OCI-LY7 (cell line): ENCODE results near the gene STIP1. TPM values are rescaled to one million over a fixed set of nuclear protein-coding genes. Genes with fewer than 3 reads are reported as not detected.

Source experiments
- BruUV-seq: library from RNA; stranded (reverse); fragments of 400-500 nt; replicated peaks from 2 replicates; lab custom pipeline; 2021; lab: Mats Ljungman, UMichigan
- CTCF ChIA-PET: fragments of 300-600 bp; sonication (Branson Sonifier 250); formaldehyde crosslinking; loops from one replicate; lab custom pipeline; 2022; ENCODE audit warnings: antibody characterized with exemption; ENCODE audit not compliant: unreplicated experiment; lab: Charles Lee
- POLR2A ChIA-PET: fragments of 300-600 bp; sonication (Branson Sonifier 250); formaldehyde crosslinking; loops from one replicate; lab custom pipeline; 2022; ENCODE audit warnings: antibody characterized with exemption; lab: Charles Lee
- DNase-seq: peaks from one replicate; pipeline ENCODE4 v3.0.0-alpha.2; 2015; ENCODE audit warnings: low spot score
- H2AFZ ChIP-seq: fragments of 200-600 bp; sonication (generic), shearing (Covaris generic); 2 replicates; pipeline ENCODE4 v1.6.1; 2014; ENCODE audit warnings: mild to moderate bottlenecking, antibody characterized with exemption, low read length, moderate library complexity
- H3K27ac ChIP-seq: fragments of 200-600 bp; sonication (generic); 2 replicates; pipeline ENCODE4 v1.5.1; 2014; ENCODE audit warnings: mixed run types, low read depth, mild to moderate bottlenecking, moderate library complexity, low read length, inconsistent platforms; ENCODE audit not compliant: poor library complexity, severe bottlenecking
- H3K36me3 ChIP-seq: fragments of 200-600 bp; sonication (generic); 2 replicates; pipeline ENCODE4 v1.6.1; 2014; ENCODE audit warnings: mild to moderate bottlenecking, antibody characterized with exemption, low read length, moderate library complexity, mixed read lengths; ENCODE audit not compliant: insufficient read depth
- H3K4me1 ChIP-seq: fragments of 200-600 bp; sonication (generic); 2 replicates; pipeline ENCODE4 v1.5.1; 2014; ENCODE audit warnings: mild to moderate bottlenecking, low read length; ENCODE audit not compliant: insufficient read depth, poor library complexity, severe bottlenecking
- H3K4me2 ChIP-seq: fragments of 200-600 bp; sonication (generic); 2 replicates; pipeline ENCODE4 v1.6.1; 2014; ENCODE audit warnings: mild to moderate bottlenecking, low read length
- H3K4me3 ChIP-seq: fragments of 200-600 bp; sonication (generic); 2 replicates; pipeline ENCODE4 v1.5.1; 2014; ENCODE audit warnings: mild to moderate bottlenecking, low read depth, low read length; ENCODE audit not compliant: poor library complexity, severe bottlenecking
- H3K79me2 ChIP-seq: fragments of 200-600 bp; sonication (generic); 2 replicates; pipeline ENCODE4 v1.6.1; 2016; ENCODE audit warnings: low read depth, mild to moderate bottlenecking, low read length, moderate library complexity, mixed read lengths; ENCODE audit not compliant: insufficient read depth
- H3K9me2 ChIP-seq: fragments of 200-600 bp; sonication (generic); 2 replicates; pipeline ENCODE4 v1.6.1; 2016; ENCODE audit warnings: mild to moderate bottlenecking, low read length, mixed read lengths; ENCODE audit not compliant: insufficient read depth
- H3K9me3 ChIP-seq: fragments of 200-600 bp; sonication (generic); 2 replicates; pipeline ENCODE4 v1.6.1; 2014; ENCODE audit warnings: mild to moderate bottlenecking, mixed run types, low read length, mixed read lengths
- H4K20me1 ChIP-seq: fragments of 200-600 bp; sonication (generic); 2 replicates; pipeline ENCODE4 v1.6.1; 2014; ENCODE audit warnings: mild to moderate bottlenecking, antibody characterized with exemption, low read length, moderate library complexity, mixed read lengths; ENCODE audit not compliant: insufficient read depth
- EZH2phosphoT487 ChIP-seq: fragments of 200-600 bp; sonication (generic); IDR thresholded peaks from 2 replicates; pipeline ENCODE4 v1.6.1; 2018; ENCODE audit warnings: low read depth, borderline replicate concordance, mild to moderate bottlenecking, mixed run types, antibody characterized with exemption, low read length, moderate library complexity, mixed read lengths
- intact Hi-C: fragments of 100-400 bp; cut with micrococcal nuclease; formaldehyde crosslinking; loops from one replicate; pipeline ENCODE4 v1.10.0; 2022; ENCODE audit not compliant: unreplicated experiment
- total RNA-seq, 2 experiments: library from RNA; depleted of rRNA in 1 of 2; stranded (reverse); fragments of >200 nt in 1 of 2; shearing (Covaris generic) in 1 of 2; gene quantifications; 2 replicates each; pipeline ENCODE4 v1.2.3, GENCODE V29; 2014 to 2022
- TF ChIP-seq, protein P1 (sequence below): fragments of 200-600 bp; sonication (generic); conservative IDR thresholded peaks from 2 replicates; pipeline ENCODE4 v1.5.1; 2014; ENCODE audit warnings: mild to moderate bottlenecking, antibody characterized with exemption, low read length, moderate library complexity, mixed read lengths

Gene STIP1
- total RNA-seq, 2 experiments from 2014 or later = 240 to 271 TPM

DNA sequence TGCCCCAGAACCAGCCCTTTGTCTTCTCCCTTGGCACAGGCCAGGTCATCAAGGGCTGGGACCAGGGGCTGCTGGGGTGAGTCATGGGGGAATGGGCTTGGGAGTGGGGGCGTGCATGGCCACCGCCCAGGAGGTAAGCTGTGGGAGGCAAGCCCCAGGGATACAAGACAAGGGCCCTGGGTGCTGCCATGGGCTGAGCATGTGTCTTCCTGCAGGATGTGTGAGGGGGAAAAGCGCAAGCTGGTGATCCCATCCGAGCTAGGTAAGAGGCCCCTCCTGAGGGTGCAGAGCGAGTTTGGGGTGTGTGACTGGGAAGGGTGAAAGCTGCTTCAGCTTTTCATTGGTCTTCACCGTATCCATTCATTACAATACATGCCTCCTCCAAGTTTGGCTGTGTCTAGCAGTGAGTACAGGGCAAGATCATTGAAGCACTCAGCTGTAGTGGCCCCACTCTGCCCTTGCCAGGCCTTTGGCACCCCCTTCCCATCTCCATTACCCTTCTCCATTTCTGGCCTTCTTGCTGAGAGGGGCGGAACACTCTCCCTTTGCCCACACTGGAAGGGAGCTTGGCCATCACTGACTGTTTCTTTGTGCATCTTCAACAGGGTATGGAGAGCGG is 57.4 kb downstream of the STIP1 start:
- Histone ChIP-seq H3K4me1 (peaks cover 56% of the 10 kb centered on the region), H3K4me2 (no peak overlapping the region; the same call in 1 of the 2 replicates), H3K4me3 (no peak overlapping the region), H3K27ac (peak overlapping the region; percentile 4), H4K20me1 (no peaks in the 10 kb centered on the region), H3K79me2 (peaks cover 28% of the 10 kb centered on the region), H3K36me3 (peaks cover 34% of the 10 kb centered on the region), H2AFZ (no peak overlapping the region), H3K9me3 (no peaks in the 10 kb centered on the region), H3K9me2 (no peaks in the 10 kb centered on the region)
- ChIA-PET POLR2A (interaction anchor here (0.9 to 2.5 kb wide), 3 partner anchors 19 to 74 kb away, joined by 3 to 10 read pairs (median 5); partner anchors contain the start of genes PRDX5 and TRMT112), CTCF (interaction anchor here (0.7 to 1.2 kb wide), 2 partner anchors 38 to 61 kb away, joined by 3 to 4 read pairs; no protein-coding TSS in a partner anchor)
- DNase-seq = no peak
- TF ChIP-seq, protein P1, sequence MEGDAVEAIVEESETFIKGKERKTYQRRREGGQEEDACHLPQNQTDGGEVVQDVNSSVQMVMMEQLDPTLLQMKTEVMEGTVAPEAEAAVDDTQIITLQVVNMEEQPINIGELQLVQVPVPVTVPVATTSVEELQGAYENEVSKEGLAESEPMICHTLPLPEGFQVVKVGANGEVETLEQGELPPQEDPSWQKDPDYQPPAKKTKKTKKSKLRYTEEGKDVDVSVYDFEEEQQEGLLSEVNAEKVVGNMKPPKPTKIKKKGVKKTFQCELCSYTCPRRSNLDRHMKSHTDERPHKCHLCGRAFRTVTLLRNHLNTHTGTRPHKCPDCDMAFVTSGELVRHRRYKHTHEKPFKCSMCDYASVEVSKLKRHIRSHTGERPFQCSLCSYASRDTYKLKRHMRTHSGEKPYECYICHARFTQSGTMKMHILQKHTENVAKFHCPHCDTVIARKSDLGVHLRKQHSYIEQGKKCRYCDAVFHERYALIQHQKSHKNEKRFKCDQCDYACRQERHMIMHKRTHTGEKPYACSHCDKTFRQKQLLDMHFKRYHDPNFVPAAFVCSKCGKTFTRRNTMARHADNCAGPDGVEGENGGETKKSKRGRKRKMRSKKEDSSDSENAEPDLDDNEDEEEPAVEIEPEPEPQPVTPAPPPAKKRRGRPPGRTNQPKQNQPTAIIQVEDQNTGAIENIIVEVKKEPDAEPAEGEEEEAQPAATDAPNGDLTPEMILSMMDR = no peak
- TF ChIP-seq EZH2phosphoT487 = no peak
- TSS peak; percentile 61 for BruUV-seq
- intact Hi-C loops = no loop called here

DNA sequence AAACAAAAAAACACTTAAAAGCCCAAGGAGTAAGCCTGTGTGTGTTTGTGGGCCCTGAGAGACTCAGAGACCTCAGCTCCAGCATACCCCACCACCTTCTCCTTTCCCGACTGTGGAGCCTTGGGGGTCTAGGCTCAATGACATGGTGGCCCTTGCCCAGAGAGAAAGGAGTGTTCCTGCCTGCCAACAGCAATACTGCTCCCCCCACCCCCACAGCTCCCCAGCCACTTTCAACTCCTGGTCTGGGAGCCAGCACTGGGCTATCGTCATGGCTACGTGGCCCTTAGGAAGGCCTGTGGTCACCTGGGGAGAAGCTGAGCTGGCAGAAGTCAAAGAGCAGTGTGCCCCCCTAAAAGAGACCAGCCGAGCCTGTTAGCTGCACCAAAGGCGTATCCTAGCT is 58.1 kb downstream of the STIP1 start:
- H2AFZ ChIP-seq = no peak overlapping the region
- H4K20me1 ChIP-seq = no peaks in the 10 kb centered on the region
- H3K79me2 ChIP-seq = peaks cover 28% of the 10 kb centered on the region
- BruUV-seq = no TSS peak
- peaks cover 29% of the 10 kb centered on the region for H3K36me3 ChIP-seq
- H3K4me3 ChIP-seq = no peak overlapping the region
- intact Hi-C loops = no loop called here
- no peak overlapping the region for H3K4me2 ChIP-seq
- no peak for TF ChIP-seq EZH2phosphoT487
- TF ChIP-seq, protein P1 = no peak
- H3K9me3 ChIP-seq = no peaks in the 10 kb centered on the region
- ChIA-PET POLR2A (interaction anchor here (0.9 kb wide), 1 partner anchor 20 kb away, joined by 5 read pairs; no protein-coding TSS in a partner anchor), CTCF (interaction anchor here (0.7 kb wide), 1 partner anchor 60 kb away, joined by 3 read pairs; no protein-coding TSS in a partner anchor)
- no peaks in the 10 kb centered on the region for H3K9me2 ChIP-seq
- H3K27ac ChIP-seq = peak overlapping the region; percentile 4
- peaks cover 51% of the 10 kb centered on the region for H3K4me1 ChIP-seq
- no peak for DNase-seq

DNA sequence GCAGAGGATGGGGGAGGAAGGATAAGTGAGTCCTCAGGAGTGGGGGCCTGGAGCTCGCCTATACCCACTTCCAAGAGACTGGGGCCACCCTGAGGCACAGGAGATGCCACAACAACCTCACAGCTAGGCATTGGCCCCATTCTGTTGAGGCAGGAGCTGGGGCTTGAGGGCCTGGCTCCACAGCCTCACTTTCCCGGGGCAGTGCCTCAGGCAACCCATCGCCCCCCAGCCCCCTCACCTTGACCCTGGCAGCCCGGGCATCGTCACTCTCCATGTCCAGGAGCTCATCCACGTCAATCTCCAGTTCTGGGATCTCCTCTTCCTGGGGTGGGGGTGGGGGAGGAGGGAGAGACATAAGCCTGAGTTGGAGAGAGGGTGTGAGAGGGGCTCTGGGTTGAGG is 59.0 kb downstream of the STIP1 start:
- intact Hi-C loops = no loop called here
- peaks cover 51% of the 10 kb centered on the region for H3K4me1 ChIP-seq

More for the DNA sequence above, 59.0 kb downstream of the STIP1 start:
- Histone ChIP-seq H3K4me2 (peak overlapping the region; percentile 81), H2AFZ (no peak overlapping the region), H3K4me3 (peak overlapping the region; percentile 88), H4K20me1 (no peaks in the 10 kb centered on the region), H3K27ac (peak overlapping the region; percentile 69), H3K9me3 (no peaks in the 10 kb centered on the region), H3K79me2 (peaks cover 28% of the 10 kb centered on the region), H3K36me3 (peaks cover 29% of the 10 kb centered on the region), H3K9me2 (no peaks in the 10 kb centered on the region)
- TF ChIP-seq, protein P1 = no peak
- no peak for TF ChIP-seq EZH2phosphoT487
- CTCF ChIA-PET = interaction anchor here (0.7 to 1.4 kb wide), 2 partner anchors 13 to 73 kb away, joined by 3 read pairs; partner anchors contain the start of genes PRDX5 and TRMT112
- BruUV-seq = no TSS peak
- POLR2A ChIA-PET = interaction anchor here (0.6 to 2.0 kb wide), 6 partner anchors 15 to 40 kb away, joined by 3 to 8 read pairs (median 4); partner anchors contain the start of genes DNAJC4, FERMT3, NUDT22 and TRPT1
- no peak for DNase-seq
